SK-N-SH (cell line): Measurements from ENCODE around the gene NEDD8. TPM values are rescaled to one million over a fixed set of nuclear protein-coding genes. Genes with fewer than 3 reads are reported as not detected.

ENCODE experiments used
- CTCF ChIA-PET: fragments of 300-600, 350-600 bp; formaldehyde crosslinking; extraction: SDS; loops from one replicate; lab custom pipeline; 2021; lab: Yijun Ruan, JAX
- POLR2A ChIA-PET: fragments of 350-600 bp; sonication (Branson Sonifier 250); formaldehyde crosslinking; extraction: SDS; loops from one replicate; lab custom pipeline; 2020; ENCODE audit warnings: antibody characterized with exemption, inconsistent platforms; lab: Yijun Ruan, JAX
- DNase-seq: peaks from one replicate; pipeline ENCODE4 v3.0.0; 2012
- H2AFZ ChIP-seq: fragments of 200-600 bp; sonication (generic); 2 replicates; pipeline ENCODE4 v1.8.1; 2016; ENCODE audit warnings: antibody characterized with exemption, mild to moderate bottlenecking, low read depth
- H3F3A ChIP-seq: fragments of 200-600 bp; sonication (generic); replicated peaks from 2 replicates; pipeline ENCODE3; 2016; ENCODE audit warnings: antibody characterized with exemption, mild to moderate bottlenecking; ENCODE audit not compliant: insufficient read depth
- H3K27ac ChIP-seq, 2 experiments: fragments of 200-500 bp in 1 of 2; fragments of 200-600 bp in 1 of 2; sonication (Bioruptor generic) in 1 of 2; sonication (generic), shearing (Covaris generic) in 1 of 2; 2 replicates each; pipeline versions ENCODE4 v1.5.1 to v1.6.1; 2014 to 2016; ENCODE audit warnings: low read depth in 2 of 2, inconsistent platforms in 1 of 2, low read length in 1 of 2, mild to moderate bottlenecking in 1 of 2, mixed read lengths in 1 of 2
- H3K27me3 ChIP-seq: fragments of 200-600 bp; sonication (generic), shearing (Covaris generic); 2 replicates; pipeline ENCODE4 v1.6.1; 2016; ENCODE audit warnings: mixed run types; ENCODE audit not compliant: insufficient read depth
- H3K36me3 ChIP-seq, 2 experiments: fragments of 200-500 bp in 1 of 2; fragments of 200-600 bp in 1 of 2; sonication (Bioruptor generic) in 1 of 2; sonication (generic) in 1 of 2; replicated peaks in 1 of 2; 2 replicates each; pipeline versions ENCODE3 to v1.5.1; 2014 to 2016; ENCODE audit warnings: low read length in 1 of 2, mild to moderate bottlenecking in 1 of 2; ENCODE audit not compliant: insufficient read depth in 2 of 2, control insufficient read depth in 1 of 2
- H3K4me1 ChIP-seq, 2 experiments: fragments of 200-500 bp in 1 of 2; fragments of 200-600 bp in 1 of 2; sonication (Bioruptor generic) in 1 of 2; sonication (generic), shearing (Covaris generic) in 1 of 2; 2 replicates each; pipeline versions ENCODE4 v1.5.1 to v1.6.1; 2014 to 2016; ENCODE audit warnings: low read depth in 1 of 2, low read length in 1 of 2, mixed run types in 1 of 2; ENCODE audit not compliant: insufficient read depth in 2 of 2, control insufficient read depth in 1 of 2
- H3K4me2 ChIP-seq: fragments of 200-600 bp; sonication (generic), shearing (Covaris generic); 2 replicates; pipeline ENCODE4 v1.6.1; 2017; ENCODE audit warnings: mixed run types
- H3K4me3 ChIP-seq, 2 experiments: fragments of 200-500 bp in 1 of 2; fragments of 200-600 bp in 1 of 2; sonication (Bioruptor generic) in 1 of 2; sonication (generic), shearing (Covaris generic) in 1 of 2; 2 replicates each; pipeline versions ENCODE4 v1.5.1 to v1.8.1; 2014 to 2016; ENCODE audit warnings: low read depth in 2 of 2, inconsistent platforms in 1 of 2, low read length in 1 of 2, mild to moderate bottlenecking in 1 of 2, mixed read lengths in 1 of 2, moderate library complexity in 1 of 2
- H3K79me2 ChIP-seq: fragments of 200-600 bp; sonication (generic); 2 replicates; pipeline ENCODE4 v1.8.1; 2017; ENCODE audit warnings: mild to moderate bottlenecking; ENCODE audit not compliant: insufficient read depth
- H3K9ac ChIP-seq: fragments of 200-600 bp; sonication (generic); 2 replicates; pipeline ENCODE4 v1.6.1; 2017; ENCODE audit warnings: mixed run types
- H3K9me2 ChIP-seq: fragments of 200-600 bp; sonication (generic); 2 replicates; pipeline ENCODE4 v1.6.1; 2017; ENCODE audit warnings: mixed run types
- H3K9me3 ChIP-seq: fragments of 200-600 bp; sonication (generic); 2 replicates; pipeline ENCODE4 v1.6.1; 2017; ENCODE audit warnings: mixed run types, mild to moderate bottlenecking, moderate library complexity
- H4K20me1 ChIP-seq: fragments of 200-600 bp; sonication (generic); 2 replicates; pipeline ENCODE4 v1.6.1; 2017; ENCODE audit warnings: mild to moderate bottlenecking, mixed run types; ENCODE audit not compliant: insufficient read depth
- CHD2 ChIP-seq: fragments of 150-350 bp; IDR thresholded peaks from 2 replicates; pipeline ENCODE4 v1.6.1; 2018; ENCODE audit warnings: low read length; ENCODE audit not compliant: partially characterized antibody
- FOXM1 ChIP-seq: IDR thresholded peaks from 2 replicates; pipeline ENCODE4 v1.4.0; 2012; ENCODE audit warnings: low read depth, mild to moderate bottlenecking
- GABPA ChIP-seq: IDR thresholded peaks from 2 replicates; pipeline ENCODE4 v1.4.0; 2012; ENCODE audit warnings: low read depth, mild to moderate bottlenecking
- NFIC ChIP-seq: IDR thresholded peaks from 2 replicates; pipeline ENCODE4 v1.4.0; 2012; ENCODE audit warnings: borderline replicate concordance
- NRF1 ChIP-seq: IDR thresholded peaks from 2 replicates; pipeline ENCODE4 v1.6.1; 2012; ENCODE audit warnings: low read depth, mild to moderate bottlenecking, low read length
- PBX3 ChIP-seq: IDR thresholded peaks from 2 replicates; pipeline ENCODE4; 2012
- POLR2AphosphoS5 ChIP-seq: IDR thresholded peaks from 2 replicates; pipeline ENCODE4 v1.6.1; 2012; ENCODE audit warnings: low read depth, low read length
- RAD21 ChIP-seq: IDR thresholded peaks from 2 replicates; pipeline ENCODE4 v1.6.1; 2012; ENCODE audit warnings: mild to moderate bottlenecking, low read length
- RCOR1 ChIP-seq: fragments of 150-350 bp; IDR thresholded peaks from 2 replicates; pipeline ENCODE4 v1.6.1; 2017; ENCODE audit warnings: antibody characterized with exemption, low read length
- REST ChIP-seq: IDR thresholded peaks from 2 replicates; pipeline ENCODE4 v1.6.1; 2012; ENCODE audit warnings: mild to moderate bottlenecking, low read depth, low read length, moderate library complexity
- RFX5 ChIP-seq: IDR thresholded peaks from 2 replicates; pipeline ENCODE4 v1.6.1; 2012; ENCODE audit warnings: mild to moderate bottlenecking, improper control_type of control experiment, low read length
- RXRA ChIP-seq: IDR thresholded peaks from 2 replicates; pipeline ENCODE4 v1.4.0; 2012; ENCODE audit warnings: low read depth, mild to moderate bottlenecking, borderline replicate concordance
- TAF1 ChIP-seq: IDR thresholded peaks from 2 replicates; pipeline ENCODE4 v1.6.1; 2012; ENCODE audit warnings: low read depth, mild to moderate bottlenecking, low read length, moderate library complexity, borderline replicate concordance
- YY1 ChIP-seq: IDR thresholded peaks from 2 replicates; pipeline ENCODE4 v1.4.0; 2012; ENCODE audit warnings: low read depth, mild to moderate bottlenecking
- WGBS: methylation state at CpG from one replicate; pipeline ENCODE4 v1.1.6; 2017; ENCODE audit warnings: low lambda C conversion rate; 5-methylcytosine and 5-hydroxymethylcytosine counted together
- polyA plus RNA-seq, 3 experiments: library from polyadenylated mRNA; depleted of rRNA; stranded (reverse); fragments of >200 nt; gene quantifications; 2 replicates each; pipeline ENCODE4 v1.2.3, GENCODE V29; 2012

The NEDD8 gene
- polyA plus RNA-seq, 1 of the 3 experiments (the other 2 are of a cell fraction) = 534 TPM

- TF ChIP-seq RXRA (no peak), NFIC (peak; percentile 37; the same call in 1 of the 2 replicates), TAF1 (peak; percentile 87), NRF1 (no peak), CHD2 (peak; percentile 96), RCOR1 (peak; percentile 44; the same call in 1 of the 2 replicates), GABPA (peak; percentile 97), RAD21 (no peak), REST (peak; percentile 43; the same call in 1 of the 2 replicates), YY1 (peak; percentile 66; the same call in 1 of the 2 replicates), FOXM1 (no peak)
These were observed 43.7 kb downstream of the NEDD8 start, which contains the start of gene IPO4 (continued) for GRCh38 chr14:24188251-24189058.

- CTCF ChIA-PET = interaction anchor here (1.3 to 2.6 kb wide), 5 partner anchors 27 to 244 kb away, joined by 4 to 14 read pairs (median 8); partner anchors contain the start of gene IRF9
These were observed 44.6 kb downstream of the NEDD8 start for GRCh38 chr14:24187539-24187915.

More at GRCh38 chr14:24187539-24187915, 44.6 kb downstream of the NEDD8 start:
- H3K27ac ChIP-seq = no peak overlapping the region; a peak in 1 of 4 replicates
- H4K20me1 ChIP-seq = no peaks in the 10 kb centered on the region
- TF ChIP-seq YY1 (no peak), NFIC (no peak), RFX5 (no peak), POLR2AphosphoS5 (no peak), PBX3 (no peak)
- POLR2A ChIA-PET = interaction anchor here (0.9 to 3.2 kb wide), 4 partner anchors 9 to 120 kb away, joined by 3 to 10 read pairs (median 6); partner anchors contain the start of gene CIDEB
- 0 out of 2 replicates have a peak overlapping the region, but pooled peaks have one; percentile 62 for H2AFZ ChIP-seq
- no peaks in the 10 kb centered on the region for H3K9me2 ChIP-seq
- peak overlapping the region; percentile 98 for H3K4me2 ChIP-seq
- peak overlapping the region; percentile 76; the same call in 1 of the 2 replicates for H3K9ac ChIP-seq
- H3K9me3 ChIP-seq = no peaks in the 10 kb centered on the region
- 100% methylated on average over 1 of the region's 2 CpGs for WGBS
- H3K4me3 ChIP-seq = peak overlapping the region; percentile 88 to 96
- H3K4me1 ChIP-seq = peaks cover 9 to 21% of the 10 kb centered on the region in 2 experiments
- H3F3A ChIP-seq = peaks cover 13% of the 10 kb centered on the region
- no peaks in the 10 kb centered on the region for H3K27me3 ChIP-seq
- peaks cover 33% of the 10 kb centered on the region for H3K79me2 ChIP-seq
- H3K36me3 ChIP-seq = peaks cover 29 to 68% of the 10 kb centered on the region in 2 experiments
- DNase-seq = no peak
